Smooth muscle cell (in vitro differentiated cells): ENCODE data around the gene IRF6. TPM values are rescaled to one million over a fixed set of nuclear protein-coding genes. Genes with fewer than 3 reads are reported as not detected.

ENCODE experiments used
- DNase-seq: peaks from one replicate; lab custom pipeline; 2025; ENCODE audit not compliant: unreplicated experiment; lab: John Stamatoyannopoulos, UW
- H2AFZ ChIP-seq: fragments of 200-600 bp; sonication (generic); 2 replicates; pipeline ENCODE4 v1.6.0; 2016; ENCODE audit warnings: antibody characterized with exemption, low read depth, mild to moderate bottlenecking
- H3F3A ChIP-seq: fragments of 200-600 bp; sonication (generic); 2 replicates; pipeline ENCODE4 v1.6.0; 2017; ENCODE audit warnings: antibody characterized with exemption, low read depth
- H3K27ac ChIP-seq: fragments of 200-600 bp; sonication (generic); 2 replicates; pipeline ENCODE4 v1.5.1; 2016; ENCODE audit warnings: low read depth, mild to moderate bottlenecking
- H3K27me3 ChIP-seq: fragments of 200-600 bp; sonication (generic); 2 replicates; pipeline ENCODE4 v1.6.1; 2016; ENCODE audit warnings: low read depth, mild to moderate bottlenecking
- H3K36me3 ChIP-seq: fragments of 200-600 bp; sonication (generic); 2 replicates; pipeline ENCODE4 v1.5.1; 2016; ENCODE audit warnings: low read depth
- H3K4me1 ChIP-seq: fragments of 200-600 bp; sonication (generic); 2 replicates; pipeline ENCODE4 v1.5.1; 2016; ENCODE audit warnings: low read depth
- H3K4me2 ChIP-seq: fragments of 200-600 bp; sonication (generic); 2 replicates; pipeline ENCODE4 v1.6.0; 2016; ENCODE audit warnings: mild to moderate bottlenecking
- H3K4me3 ChIP-seq: fragments of 200-600 bp; sonication (generic); 2 replicates; pipeline ENCODE4 v1.5.1; 2016; ENCODE audit warnings: mild to moderate bottlenecking
- H3K79me2 ChIP-seq: fragments of 200-600 bp; sonication (generic); 2 replicates; pipeline ENCODE4 v1.6.0; 2016; ENCODE audit warnings: low read depth, mild to moderate bottlenecking
- H3K9ac ChIP-seq: fragments of 200-600 bp; sonication (generic); 2 replicates; pipeline ENCODE4 v1.6.0; 2016; ENCODE audit warnings: low read depth
- H3K9me3 ChIP-seq: fragments of 200-600 bp; sonication (generic); replicated peaks from 2 replicates; pipeline ENCODE4 v1.5.1; 2016; ENCODE audit warnings: low read depth
- H4K20me1 ChIP-seq: fragments of 200-600 bp; sonication (generic); 2 replicates; pipeline ENCODE4 v1.6.0; 2016; ENCODE audit warnings: low read depth
- WGBS: methylation state at CpG from one replicate; pipeline ENCODE4 v1.1.7; 2016; ENCODE audit warnings: low lambda C conversion rate; 5-methylcytosine and 5-hydroxymethylcytosine counted together
- polyA plus RNA-seq: library from polyadenylated mRNA; unstranded; fragments of >200 nt; fragmentation: Nextera tagmentation; extraction: Ambion mirVana; gene quantifications from 2 replicates; pipeline ENCODE4 v1.2.1, GENCODE V29; 2016
- total RNA-seq: library from RNA; depleted of rRNA; stranded (reverse); fragments of >200 nt; gene quantifications from 2 replicates; pipeline ENCODE4 v1.2.3, GENCODE V29; 2014
- TF ChIP-seq, protein P1 (sequence below): fragments of 200-600 bp; sonication (generic); IDR thresholded peaks from 2 replicates; pipeline ENCODE4 v1.5.1; 2017; ENCODE audit warnings: borderline replicate concordance, mild to moderate bottlenecking, antibody characterized with exemption; ENCODE audit not compliant: insufficient read depth, poor library complexity, severe bottlenecking

The IRF6 gene
- total and polyA plus RNA-seq, 2 experiments from 2014 or later, result 18.1 to 59.6 TPM

DNA sequence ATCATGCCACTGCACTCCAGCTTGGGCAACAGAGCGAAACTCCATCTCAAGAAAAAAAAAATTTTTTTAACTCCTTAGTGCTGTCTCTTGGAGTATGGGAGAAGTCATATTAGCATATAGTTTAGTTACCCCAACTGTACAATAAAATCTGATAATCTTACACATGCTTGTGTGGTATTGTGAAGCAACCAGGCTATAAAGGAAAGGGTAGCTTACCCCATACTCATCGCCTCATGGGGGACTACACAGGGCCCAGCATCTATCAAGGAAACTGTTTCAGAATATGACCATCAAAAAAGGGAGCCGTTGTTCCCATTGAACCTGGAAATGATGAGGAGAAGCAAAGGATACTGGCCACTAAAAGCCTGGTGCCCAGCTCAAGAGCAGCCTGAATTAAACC is 53.1 kb downstream of the IRF6 start:
- WGBS, result 93% methylated on average over 3 of the region's 3 CpGs
- H3K4me2 ChIP-seq, result no peak overlapping the region
- no peak overlapping the region for H2AFZ ChIP-seq
- H3K27me3 ChIP-seq, result peaks cover under 1% of the 10 kb centered on the region
- H3K27ac ChIP-seq, result no peak overlapping the region
- H3K4me1 ChIP-seq, result no peaks in the 10 kb centered on the region
- no peak for DNase-seq
- no peaks in the 10 kb centered on the region for H3K9me3 ChIP-seq
- H3K36me3 ChIP-seq, result no peaks in the 10 kb centered on the region
- TF ChIP-seq, protein P1, sequence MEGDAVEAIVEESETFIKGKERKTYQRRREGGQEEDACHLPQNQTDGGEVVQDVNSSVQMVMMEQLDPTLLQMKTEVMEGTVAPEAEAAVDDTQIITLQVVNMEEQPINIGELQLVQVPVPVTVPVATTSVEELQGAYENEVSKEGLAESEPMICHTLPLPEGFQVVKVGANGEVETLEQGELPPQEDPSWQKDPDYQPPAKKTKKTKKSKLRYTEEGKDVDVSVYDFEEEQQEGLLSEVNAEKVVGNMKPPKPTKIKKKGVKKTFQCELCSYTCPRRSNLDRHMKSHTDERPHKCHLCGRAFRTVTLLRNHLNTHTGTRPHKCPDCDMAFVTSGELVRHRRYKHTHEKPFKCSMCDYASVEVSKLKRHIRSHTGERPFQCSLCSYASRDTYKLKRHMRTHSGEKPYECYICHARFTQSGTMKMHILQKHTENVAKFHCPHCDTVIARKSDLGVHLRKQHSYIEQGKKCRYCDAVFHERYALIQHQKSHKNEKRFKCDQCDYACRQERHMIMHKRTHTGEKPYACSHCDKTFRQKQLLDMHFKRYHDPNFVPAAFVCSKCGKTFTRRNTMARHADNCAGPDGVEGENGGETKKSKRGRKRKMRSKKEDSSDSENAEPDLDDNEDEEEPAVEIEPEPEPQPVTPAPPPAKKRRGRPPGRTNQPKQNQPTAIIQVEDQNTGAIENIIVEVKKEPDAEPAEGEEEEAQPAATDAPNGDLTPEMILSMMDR, result no peak
- H3K79me2 ChIP-seq, result no peaks in the 10 kb centered on the region
- no peak overlapping the region for H3K4me3 ChIP-seq
- no peaks in the 10 kb centered on the region for H4K20me1 ChIP-seq
- H3F3A ChIP-seq, result peaks cover 4% of the 10 kb centered on the region
- no peak overlapping the region for H3K9ac ChIP-seq

GRCh38 chr1:209751627-209752231 is 54.2 kb downstream of the IRF6 start:
- Histone ChIP-seq H3K27me3 (no peaks in the 10 kb centered on the region), H3K79me2 (no peaks in the 10 kb centered on the region), H3K36me3 (no peaks in the 10 kb centered on the region), H3K27ac (no peak overlapping the region), H4K20me1 (no peaks in the 10 kb centered on the region), H3F3A (peaks cover 4% of the 10 kb centered on the region), H3K4me1 (no peaks in the 10 kb centered on the region), H3K9me3 (no peaks in the 10 kb centered on the region), H3K9ac (no peak overlapping the region), H3K4me3 (no peak overlapping the region), H2AFZ (no peak overlapping the region), H3K4me2 (no peak overlapping the region)
- TF ChIP-seq, protein P1, result no peak
- 87% methylated on average over 5 of the region's 5 CpGs for WGBS
- no peak for DNase-seq

GRCh38 chr1:209749670-209750323 is 56.1 kb downstream of the IRF6 start:
- WGBS, result 80% methylated on average over 6 of the region's 6 CpGs
- no peak for DNase-seq
- no peak overlapping the region for H2AFZ ChIP-seq
- no peaks in the 10 kb centered on the region for H3K9me3 ChIP-seq
- H3F3A ChIP-seq, result peaks cover 4% of the 10 kb centered on the region
- H3K4me3 ChIP-seq, result no peak overlapping the region
- H3K4me1 ChIP-seq, result no peaks in the 10 kb centered on the region
- no peaks in the 10 kb centered on the region for H4K20me1 ChIP-seq
- H3K79me2 ChIP-seq, result no peaks in the 10 kb centered on the region
- no peaks in the 10 kb centered on the region for H3K27me3 ChIP-seq
- TF ChIP-seq, protein P1, result no peak
- H3K9ac ChIP-seq, result no peak overlapping the region
- no peaks in the 10 kb centered on the region for H3K36me3 ChIP-seq
- H3K4me2 ChIP-seq, result no peak overlapping the region
- H3K27ac ChIP-seq, result no peak overlapping the region

DNA sequence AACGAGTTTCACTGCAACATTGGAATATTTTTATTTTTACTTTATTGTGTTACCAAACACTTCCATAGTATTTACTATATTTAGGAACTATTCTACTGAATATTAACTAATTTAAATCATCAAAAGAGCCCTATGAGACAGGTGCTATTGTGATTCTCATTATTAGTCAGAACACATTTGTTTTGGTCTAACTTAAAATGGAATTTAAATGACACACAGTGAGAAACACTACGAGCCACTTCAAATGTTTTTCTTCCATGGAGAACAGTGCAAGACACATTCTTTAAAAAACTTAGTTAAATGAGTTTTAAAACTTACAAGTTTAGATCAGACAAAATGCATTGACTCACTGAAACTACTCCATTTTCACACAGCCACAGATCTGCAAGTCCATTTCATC is 56.7 kb downstream of the IRF6 start:
- Histone ChIP-seq H3K27me3 (no peaks in the 10 kb centered on the region), H3F3A (peaks cover 4% of the 10 kb centered on the region), H3K27ac (no peak overlapping the region), H3K79me2 (no peaks in the 10 kb centered on the region), H2AFZ (no peak overlapping the region), H3K4me1 (no peaks in the 10 kb centered on the region), H3K9ac (no peak overlapping the region), H3K4me2 (no peak overlapping the region), H4K20me1 (no peaks in the 10 kb centered on the region), H3K9me3 (no peaks in the 10 kb centered on the region), H3K36me3 (no peaks in the 10 kb centered on the region), H3K4me3 (no peak overlapping the region)
- TF ChIP-seq, protein P1, result no peak
- 67% methylated on average over 2 of the region's 2 CpGs for WGBS
- DNase-seq, result no peak
